GM19025 (cell line): ENCODE data around the gene ACYP2.
"Not testable (repeated sequence)": the region's sequence is repeated elsewhere in the genome, so short reads cannot be mapped to it uniquely, and the experiment has no call there.

Experiments used
- ATAC-seq: cut with Tn5 transposase; IDR thresholded peaks from one replicate; pipeline ENCODE4 v1.9.1; 2021; ENCODE audit warnings: mild to moderate bottlenecking, low read depth, moderate library complexity; ENCODE audit not compliant: unreplicated experiment

The ACYP2 gene

GRCh38 chr2:54115284-54116137, at the start of gene ACYP2:
Gene ACYP2 (plus strand): TSS chr2:54115615.
- ATAC-seq = peak; percentile 87

GRCh38 chr2:54065891-54066290, 49.5 kb upstream of the ACYP2 start:
- no peak for ATAC-seq

GRCh38 chr2:54067851-54068375, 47.5 kb upstream of the ACYP2 start:
- ATAC-seq = no peak

- ATAC-seq = not testable (repeated sequence)
Measured at GRCh38 chr2:54072483-54072882, 42.9 kb upstream of the ACYP2 start.

- no peak for ATAC-seq
Measured at GRCh38 chr2:54073796-54074195, 41.6 kb upstream of the ACYP2 start.

- no peak for ATAC-seq
Measured at GRCh38 chr2:54074606-54075341, 40.6 kb upstream of the ACYP2 start.

GRCh38 chr2:54076586-54076985, 38.8 kb upstream of the ACYP2 start:
- no peak for ATAC-seq

GRCh38 chr2:54077088-54077900, 38.1 kb upstream of the ACYP2 start:
- ATAC-seq = no peak

GRCh38 chr2:54079331-54079730, 36.1 kb upstream of the ACYP2 start:
- ATAC-seq = no peak

- peak; percentile 96 for ATAC-seq
Measured at GRCh38 chr2:54081574-54081973, 33.8 kb upstream of the ACYP2 start.

- ATAC-seq = no peak
Measured at GRCh38 chr2:54083021-54083420, 32.4 kb upstream of the ACYP2 start.

GRCh38 chr2:54083445-54083844, 32.0 kb upstream of the ACYP2 start:
- no peak for ATAC-seq

- ATAC-seq = no peak
Measured at GRCh38 chr2:54084600-54084999, 30.8 kb upstream of the ACYP2 start.

GRCh38 chr2:54085069-54085468, 30.3 kb upstream of the ACYP2 start:
- no peak for ATAC-seq

- no peak for ATAC-seq
Measured at GRCh38 chr2:54086157-54086556, 29.3 kb upstream of the ACYP2 start.

- no peak for ATAC-seq
Measured at GRCh38 chr2:54088191-54088634, 27.2 kb upstream of the ACYP2 start.

GRCh38 chr2:54088719-54089118, 26.7 kb upstream of the ACYP2 start:
- ATAC-seq = no peak

GRCh38 chr2:54090521-54091117, 24.8 kb upstream of the ACYP2 start:
- no peak for ATAC-seq

- peak; percentile 57 for ATAC-seq
Measured at GRCh38 chr2:54092940-54093339, 22.5 kb upstream of the ACYP2 start.

GRCh38 chr2:54095406-54095805, 20.0 kb upstream of the ACYP2 start:
- ATAC-seq = not testable (repeated sequence)
